Activated CD8-positive, alpha-beta T cell treated with anti-CD3 and anti-CD28 coated beads for 36 hours (primary cell): ENCODE measurements around the gene PITPNC1. TPM values are rescaled to one million over a fixed set of nuclear protein-coding genes. Genes with fewer than 3 reads are reported as not detected.

Source experiments
- ATAC-seq: fragments of 200-7000 bp; cut with Tn5 transposase; one replicate; pipeline ENCODE4 v1.10.0; 2021; ENCODE audit warnings: mild to moderate bottlenecking, moderate library complexity
- CTCF ChIA-PET: fragments of 350-600 bp; sonication (Branson Sonifier 250); formaldehyde crosslinking; loops from one replicate; lab custom pipeline; 2021; ENCODE audit warnings: antibody characterized with exemption; lab: Charles Lee
- POLR2A ChIA-PET: fragments of 350-600 bp; sonication (Branson Sonifier 250); formaldehyde crosslinking; loops from one replicate; lab custom pipeline; 2021; ENCODE audit warnings: antibody characterized with exemption; lab: Charles Lee
- DNase-seq: peaks from one replicate; pipeline ENCODE4 v3.0.0-alpha.2; 2020
- H3K27ac Mint-ChIP-seq: one replicate; pipeline ENCODE4 v1.8.0; 2021; ENCODE audit warnings: mild to moderate bottlenecking, mixed read lengths
- H3K27me3 Mint-ChIP-seq: one replicate; pipeline ENCODE4 v1.8.0; 2021; ENCODE audit warnings: mixed read lengths
- H3K36me3 Mint-ChIP-seq: one replicate; pipeline ENCODE4 v1.8.0; 2021; ENCODE audit warnings: low read depth, mixed read lengths
- H3K4me1 Mint-ChIP-seq: one replicate; pipeline ENCODE4 v1.8.0; 2021; ENCODE audit warnings: low read depth, mixed read lengths
- H3K4me3 Mint-ChIP-seq: one replicate; pipeline ENCODE4 v1.8.0; 2021; ENCODE audit warnings: mild to moderate bottlenecking, moderate library complexity, mixed read lengths
- H3K9me3 Mint-ChIP-seq: one replicate; pipeline ENCODE4 v1.8.0; 2021; ENCODE audit warnings: mixed read lengths
- CTCF ChIP-seq: fragments of 200-600 bp; IDR thresholded peaks from one replicate; pipeline ENCODE4 v1.8.0; 2022; ENCODE audit warnings: antibody characterized with exemption, mild to moderate bottlenecking
- intact Hi-C: fragments of 100-400 bp; cut with micrococcal nuclease; formaldehyde crosslinking; loops from one replicate; pipeline ENCODE4 v1.10.0; 2022
- microRNA-seq: library from miRNA; unstranded; fragments of <30 nt; microRNA quantifications from one replicate; pipeline ENCODE4 v1.2.0, GENCODE V29; 2022; ENCODE audit warnings: borderline microRNAs expressed, borderline replicate concordance
- total RNA-seq, 2 experiments: library from RNA; stranded (reverse); gene quantifications; one replicate each; pipeline ENCODE4 v1.2.3, GENCODE V29; 2021

The PITPNC1 gene
- total RNA-seq, 2 experiments from 2014 or later: 51.8 to 56.3 TPM

DNA sequence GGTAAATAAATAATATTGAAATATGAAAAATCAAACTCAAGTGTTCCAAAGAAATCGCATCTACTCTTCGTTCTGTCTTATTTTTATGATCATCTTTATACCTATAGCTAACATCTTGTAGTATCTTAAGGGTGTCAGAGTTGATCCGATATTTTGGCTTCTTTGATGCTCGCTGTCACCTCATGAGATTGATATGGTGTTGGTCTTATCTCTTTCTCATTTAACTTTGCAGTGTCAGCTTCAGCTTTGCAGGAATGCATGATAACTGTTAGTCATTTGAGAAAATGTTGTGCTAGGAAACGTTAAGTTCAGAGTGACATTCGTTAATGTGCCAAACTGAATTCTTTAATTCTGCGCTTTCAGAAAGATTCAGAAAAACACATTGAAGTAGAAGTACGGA lies 360.1 kb downstream of the PITPNC1 start:
- no peak overlapping the region for H3K4me3 Mint-ChIP-seq
- no peak for TF ChIP-seq CTCF
- H3K36me3 Mint-ChIP-seq: peaks cover 51% of the 10 kb centered on the region
- ATAC-seq (no peak), DNase-seq (no peak)
- ChIA-PET POLR2A (no interaction called here), CTCF (no interaction called here)
- no peaks in the 10 kb centered on the region for H3K27me3 Mint-ChIP-seq
- H3K4me1 Mint-ChIP-seq: peaks cover 16% of the 10 kb centered on the region
- H3K9me3 Mint-ChIP-seq: no peaks in the 10 kb centered on the region
- intact Hi-C loops: no loop called here
- no peak overlapping the region for H3K27ac Mint-ChIP-seq

GRCh38 chr17:67742025-67742424 lies 364.9 kb downstream of the PITPNC1 start:
- H3K4me3 Mint-ChIP-seq: no peak overlapping the region
- DNase-seq: no peak
- ChIA-PET POLR2A (interaction anchor here (3.0 kb wide), 1 partner anchor 24 kb away, joined by 14 read pairs; the partner anchor contains the start of gene NOL11), CTCF (no interaction called here)
- intact Hi-C loops: no loop called here
- no peak overlapping the region for H3K27ac Mint-ChIP-seq
- H3K4me1 Mint-ChIP-seq: no peaks in the 10 kb centered on the region
- TF ChIP-seq CTCF: no peak
- H3K36me3 Mint-ChIP-seq: peaks cover 44% of the 10 kb centered on the region
- no peaks in the 10 kb centered on the region for H3K27me3 Mint-ChIP-seq
- H3K9me3 Mint-ChIP-seq: no peaks in the 10 kb centered on the region
- no peak for ATAC-seq

Small RNAs within 50 kb of the gene (microRNA-seq; reads per million reads assigned to microRNA genes)
- gene MIR548AA2 (not detected), gene MIR548D2 (not detected)

Other genes with a start within 250 kb of the PITPNC1 start
- gene HELZ, start 132.1 kb upstream of the PITPNC1 start, total RNA-seq: 10 to 100 TPM; 74.4 to 74.9 TPM
- gene PSMD12, start 10.7 kb upstream of the PITPNC1 start, total RNA-seq: 10 to 100 TPM; 80.9 to 89.1 TPM